GM19240 (cell line): ENCODE measurements around the gene XRCC3.

ENCODE experiments used
- DNase-seq: peaks from one replicate; pipeline ENCODE4 v3.0.0; 2011; ENCODE audit warnings: low spot score; ENCODE audit not compliant: insufficient read length

The XRCC3 gene

GRCh38 chr14:103707329-103708263, 7.7 kb downstream of the XRCC3 start:
- no peak for DNase-seq

- no peak for DNase-seq
Observed at GRCh38 chr14:103706551-103707328, 8.5 kb downstream of the XRCC3 start.

GRCh38 chr14:103705504-103706284, 9.6 kb downstream of the XRCC3 start:
- no peak for DNase-seq

GRCh38 chr14:103705118-103705503, 10.1 kb downstream of the XRCC3 start:
- no peak for DNase-seq

- DNase-seq, result no peak
Observed at GRCh38 chr14:103704708-103705107, 10.5 kb downstream of the XRCC3 start.

GRCh38 chr14:103703433-103704385, 11.5 kb downstream of the XRCC3 start:
- no peak for DNase-seq

GRCh38 chr14:103702497-103703432, 12.5 kb downstream of the XRCC3 start:
- DNase-seq, result no peak

GRCh38 chr14:103702095-103702494, 13.2 kb downstream of the XRCC3 start:
- DNase-seq, result no peak

GRCh38 chr14:103700753-103701490, 14.3 kb downstream of the XRCC3 start:
- DNase-seq, result no peak

- DNase-seq, result no peak
Observed at GRCh38 chr14:103699901-103700752, 15.1 kb downstream of the XRCC3 start.

- DNase-seq, result no peak
Observed at GRCh38 chr14:103699261-103699661, 16.0 kb downstream of the XRCC3 start.

GRCh38 chr14:103698380-103699260, 16.6 kb downstream of the XRCC3 start:
- DNase-seq, result no peak

GRCh38 chr14:103697603-103698379, 17.5 kb downstream of the XRCC3 start:
- no peak for DNase-seq

GRCh38 chr14:103697206-103697602, 18.0 kb downstream of the XRCC3 start:
- DNase-seq, result no peak

GRCh38 chr14:103696466-103697071, 18.7 kb downstream of the XRCC3 start:
- no peak for DNase-seq

GRCh38 chr14:103696070-103696402, 19.2 kb downstream of the XRCC3 start:
- no peak for DNase-seq
